AG09319 (cell line): ENCODE measurements around the gene IL10.
"Not testable (repeated sequence)": the region's sequence is repeated elsewhere in the genome, so short reads cannot be mapped to it uniquely, and the experiment has no call there.

Source experiments
- DNase-seq: peaks from one replicate; pipeline ENCODE4 v3.0.0-alpha.2; 2010; ENCODE audit warnings: low read depth; ENCODE audit errors: extremely low read depth
- TF ChIP-seq, protein P1 (sequence below): IDR thresholded peaks from 2 replicates; pipeline ENCODE4 v1.5.1; 2011; ENCODE audit warnings: low read depth, mild to moderate bottlenecking, inconsistent platforms, low read length, moderate library complexity

Gene IL10

DNA sequence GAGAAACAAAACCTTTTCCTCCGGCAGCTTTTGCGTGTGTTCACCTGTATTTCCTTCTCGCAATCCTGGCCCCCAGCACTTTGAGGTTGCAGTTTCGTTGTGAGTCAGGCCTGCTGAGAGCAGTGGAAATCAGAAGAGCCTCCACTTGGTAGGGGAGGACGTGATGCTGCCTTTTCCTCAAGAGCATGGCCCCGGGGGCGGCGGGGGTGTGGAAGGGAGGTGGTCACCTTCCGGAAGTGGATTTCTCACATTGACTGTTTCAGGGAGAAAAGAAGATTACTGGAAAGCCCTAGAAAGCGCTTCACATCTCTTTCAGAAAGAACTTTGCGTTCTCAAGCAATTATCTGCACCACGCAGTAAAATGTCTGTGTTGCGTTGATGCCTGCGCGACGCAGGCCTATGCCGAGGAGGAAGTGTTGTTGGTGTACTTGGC lies 12.2 kb upstream of the IL10 start:
- TF ChIP-seq, protein P1, sequence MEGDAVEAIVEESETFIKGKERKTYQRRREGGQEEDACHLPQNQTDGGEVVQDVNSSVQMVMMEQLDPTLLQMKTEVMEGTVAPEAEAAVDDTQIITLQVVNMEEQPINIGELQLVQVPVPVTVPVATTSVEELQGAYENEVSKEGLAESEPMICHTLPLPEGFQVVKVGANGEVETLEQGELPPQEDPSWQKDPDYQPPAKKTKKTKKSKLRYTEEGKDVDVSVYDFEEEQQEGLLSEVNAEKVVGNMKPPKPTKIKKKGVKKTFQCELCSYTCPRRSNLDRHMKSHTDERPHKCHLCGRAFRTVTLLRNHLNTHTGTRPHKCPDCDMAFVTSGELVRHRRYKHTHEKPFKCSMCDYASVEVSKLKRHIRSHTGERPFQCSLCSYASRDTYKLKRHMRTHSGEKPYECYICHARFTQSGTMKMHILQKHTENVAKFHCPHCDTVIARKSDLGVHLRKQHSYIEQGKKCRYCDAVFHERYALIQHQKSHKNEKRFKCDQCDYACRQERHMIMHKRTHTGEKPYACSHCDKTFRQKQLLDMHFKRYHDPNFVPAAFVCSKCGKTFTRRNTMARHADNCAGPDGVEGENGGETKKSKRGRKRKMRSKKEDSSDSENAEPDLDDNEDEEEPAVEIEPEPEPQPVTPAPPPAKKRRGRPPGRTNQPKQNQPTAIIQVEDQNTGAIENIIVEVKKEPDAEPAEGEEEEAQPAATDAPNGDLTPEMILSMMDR: no peak
- no peak for DNase-seq

DNA sequence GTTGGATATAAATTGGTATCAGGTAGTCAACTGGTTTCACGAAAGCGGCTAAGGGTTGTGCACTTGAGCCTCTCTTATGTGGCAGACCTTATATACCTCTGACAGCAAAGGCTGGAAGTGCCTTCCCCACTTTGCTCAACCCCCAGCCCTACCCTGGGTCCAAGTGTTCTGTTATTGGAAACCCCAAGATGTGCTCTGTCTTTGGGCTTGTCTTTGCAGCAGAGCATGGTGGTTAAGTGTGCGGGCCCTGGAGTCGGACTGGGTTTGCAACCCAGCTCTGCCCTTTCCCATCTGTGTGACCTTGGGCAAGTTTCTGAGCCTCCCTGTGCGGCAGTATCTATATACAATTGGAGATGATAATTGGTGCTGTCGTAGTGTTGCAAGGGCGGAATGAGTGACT lies 11.2 kb upstream of the IL10 start:
- TF ChIP-seq, protein P1: no peak

DNA sequence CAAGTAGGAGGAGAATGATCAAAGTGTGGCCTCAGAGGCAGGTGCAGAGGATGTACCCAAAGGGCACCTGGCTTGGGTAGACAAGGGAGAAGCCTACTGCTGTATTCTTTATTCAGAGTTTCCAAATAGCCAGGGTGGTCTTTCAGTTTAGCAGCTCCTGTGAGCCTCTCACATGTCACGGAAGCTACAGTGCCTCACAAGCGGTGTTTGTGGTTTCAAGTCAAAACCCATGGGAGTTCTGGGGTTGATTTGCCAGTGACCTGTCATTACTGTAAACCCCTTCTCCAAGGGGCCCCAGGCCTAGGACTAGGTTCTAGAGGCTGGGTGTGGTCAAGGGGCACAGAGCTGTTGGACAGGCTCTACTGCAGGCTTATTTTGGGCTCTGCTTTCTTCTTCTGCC lies 10.2 kb upstream of the IL10 start:
- TF ChIP-seq, protein P1: no peak

More for the DNA sequence above, 11.2 kb upstream of the IL10 start:
- no peak for DNase-seq

DNA sequence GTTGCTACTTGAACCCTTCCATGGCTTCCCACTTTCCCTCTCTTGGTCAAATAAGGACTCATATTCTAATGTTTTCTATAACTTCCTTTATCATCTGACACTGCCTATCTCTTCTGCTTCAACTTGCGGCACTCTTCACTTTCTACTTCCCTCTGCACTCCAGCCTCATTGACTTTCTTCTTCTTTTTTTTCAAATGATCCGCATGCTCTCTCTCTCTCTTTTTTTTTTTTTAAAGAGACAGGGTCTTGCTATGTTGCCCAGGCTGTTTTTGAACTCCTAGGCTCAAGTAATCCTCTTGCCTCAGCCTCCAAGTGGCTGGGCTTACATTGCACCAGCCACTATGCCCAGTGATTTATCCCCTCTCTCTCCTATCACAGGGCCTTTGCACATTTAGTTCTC lies 7.3 kb upstream of the IL10 start:
- TF ChIP-seq, protein P1: no peak
- no peak for DNase-seq

More for the DNA sequence above, 10.2 kb upstream of the IL10 start:
- DNase-seq: no peak

DNA sequence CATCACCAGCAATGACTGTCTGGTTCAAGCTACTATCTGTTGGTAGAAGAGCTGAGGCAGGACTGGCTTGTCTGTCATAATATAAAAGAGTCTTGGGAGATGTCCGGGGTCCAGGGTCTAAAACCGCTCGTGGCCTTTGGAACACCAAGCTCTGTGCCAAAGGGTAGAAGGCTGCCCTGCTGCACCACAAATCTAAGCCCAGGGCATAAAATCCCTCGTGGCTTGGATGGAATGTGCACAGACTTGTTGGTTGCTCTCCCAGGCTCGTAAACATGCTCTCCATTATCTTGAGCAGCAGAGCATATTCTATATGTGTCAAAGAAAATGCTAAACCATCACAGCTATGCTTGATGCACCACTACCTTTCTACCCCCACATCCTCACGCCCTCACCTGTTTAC lies 6.6 kb upstream of the IL10 start:
- not testable (repeated sequence) for DNase-seq

DNA sequence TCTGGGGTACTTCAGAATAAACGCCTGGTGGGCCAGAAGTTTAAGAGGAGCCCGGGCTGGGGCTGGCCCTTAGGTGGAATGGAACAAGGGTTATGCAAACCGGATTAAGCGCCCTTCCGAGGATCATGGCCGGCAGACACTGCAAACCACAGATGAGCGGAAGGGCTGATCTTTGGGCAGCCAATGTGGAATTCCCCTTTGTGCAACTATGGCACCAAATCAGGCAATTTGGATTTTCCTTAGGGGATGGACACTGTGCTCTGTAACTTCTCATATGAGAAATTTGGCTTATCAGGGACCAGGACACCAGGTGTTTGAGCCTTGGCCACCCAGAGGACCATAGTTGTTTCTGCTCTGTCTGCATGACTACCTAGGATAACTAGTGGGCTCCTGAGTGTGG lies 5.7 kb upstream of the IL10 start:
- TF ChIP-seq, protein P1: no peak
- no peak for DNase-seq

DNA sequence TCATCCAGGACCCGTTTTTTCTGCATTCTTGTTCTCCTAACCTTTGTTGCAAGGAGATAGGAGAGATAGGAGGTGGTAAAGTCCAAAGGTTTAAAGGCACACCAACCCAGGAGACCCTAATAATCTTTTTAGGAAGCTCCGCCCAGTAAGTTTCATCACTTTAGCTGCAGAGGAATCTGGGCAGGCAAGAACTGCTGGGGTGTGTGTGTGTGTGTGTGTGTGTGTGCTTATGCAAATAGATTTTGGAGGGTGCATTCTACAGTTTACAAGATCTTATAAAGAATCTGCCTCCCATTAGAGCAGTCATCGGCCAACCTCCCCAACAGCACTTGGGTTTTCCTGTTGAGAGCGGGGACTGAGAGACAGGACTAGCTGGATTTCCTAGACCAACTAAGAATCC lies 3.9 kb upstream of the IL10 start:
- no peak for DNase-seq
- TF ChIP-seq, protein P1: no peak

DNA sequence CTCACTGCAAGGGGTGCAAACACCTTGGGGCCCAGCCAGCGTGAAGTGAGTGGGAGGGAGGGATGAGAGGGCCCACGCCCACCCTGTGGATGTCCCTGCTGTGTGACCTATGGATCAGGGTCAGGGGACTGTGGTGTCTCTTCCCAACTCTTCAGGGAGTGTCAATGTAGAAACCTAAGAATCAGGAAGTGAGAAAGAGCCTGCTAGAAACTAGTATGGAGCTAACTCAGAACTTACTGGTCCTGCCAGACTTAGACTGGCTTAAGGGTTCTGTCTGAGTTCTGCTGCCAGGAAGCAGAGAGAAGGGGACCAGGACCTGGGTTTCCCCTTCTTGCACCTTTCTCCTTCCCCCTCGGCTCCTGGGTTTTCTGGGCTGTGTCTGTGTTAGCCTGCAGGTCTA lies 1.8 kb upstream of the IL10 start:
- no peak for DNase-seq
- TF ChIP-seq, protein P1: no peak
